Measurements from ENCODE around the gene EXD3. TPM values are rescaled to one million over a fixed set of nuclear protein-coding genes. Genes with fewer than 3 reads are reported as not detected.
A peak's percentile ranks its signal among the peaks of the same experiment; 100 is the strongest.

Gene EXD3
- total RNA-seq, 4 donors from 2014 or later: 11.8 to 49.0 (median 31.5) TPM

GRCh38 chr9:137294091-137294680 is 128.8 kb downstream of the EXD3 start:
- Histone ChIP-seq H3K27ac (no peak overlapping the region), H3K27me3 (peaks cover 22 to 33% of the 10 kb centered on the region in 2 donors), H3K9me3 (no peaks in the 10 kb centered on the region), H3K36me3 (no peaks in the 10 kb centered on the region), H3K4me1 (peaks cover 0 to 13% of the 10 kb centered on the region in 2 donors), H3K4me3 (no peak overlapping the region)
- TF ChIP-seq POLR2A (IDR thresholded peaks at IDR 0.05): no peak
- TF ChIP-seq CTCF (IDR thresholded peaks at IDR 0.05): no peak
- intact Hi-C loops (cut with DNase I; ENCODE audit: low total_unique reads): no loop called here
- no peak for DNase-seq

GRCh38 chr9:137293482-137294090 is 129.4 kb downstream of the EXD3 start:
- Histone ChIP-seq H3K27me3 (peaks cover 22 to 27% of the 10 kb centered on the region in 2 donors), H3K4me3 (no peak overlapping the region), H3K9me3 (no peaks in the 10 kb centered on the region), H3K27ac (no peak overlapping the region), H3K36me3 (no peaks in the 10 kb centered on the region), H3K4me1 (peaks cover 0 to 13% of the 10 kb centered on the region in 2 donors)
- DNase-seq: no peak
- intact Hi-C loops (cut with DNase I; ENCODE audit: low total_unique reads): no loop called here
- no peak for TF ChIP-seq POLR2A (IDR thresholded peaks at IDR 0.05)
- TF ChIP-seq CTCF (IDR thresholded peaks at IDR 0.05): no peak

GRCh38 chr9:137293094-137293481 is 129.9 kb downstream of the EXD3 start:
- intact Hi-C loops (cut with DNase I; ENCODE audit: low total_unique reads): no loop called here
- TF ChIP-seq CTCF (IDR thresholded peaks at IDR 0.05) (no peak), POLR2A (IDR thresholded peaks at IDR 0.05) (no peak)
- H3K4me3 ChIP-seq: no peak overlapping the region
- no peaks in the 10 kb centered on the region for H3K9me3 ChIP-seq
- no peaks in the 10 kb centered on the region for H3K36me3 ChIP-seq
- H3K27me3 ChIP-seq: peaks cover 22% of the 10 kb centered on the region in 2 donors
- H3K4me1 ChIP-seq: peaks cover 0 to 13% of the 10 kb centered on the region in 2 donors
- H3K27ac ChIP-seq: no peak overlapping the region
- DNase-seq: no peak

GRCh38 chr9:137286975-137287383 is 136.0 kb downstream of the EXD3 start:
- peak in 1 of 2 donors; percentile 17 for DNase-seq
- H3K4me1 ChIP-seq: no peaks in the 10 kb centered on the region
- TF ChIP-seq CTCF (IDR thresholded peaks at IDR 0.05) (peak in 3 of 4 experiments; percentile 24 to 57 (median 43)), POLR2A (IDR thresholded peaks at IDR 0.05) (no peak)
- no peak overlapping the region for H3K4me3 ChIP-seq
- H3K9me3 ChIP-seq: no peaks in the 10 kb centered on the region
- intact Hi-C loops (cut with DNase I; ENCODE audit: low total_unique reads): no loop called here
- H3K27ac ChIP-seq: no peak overlapping the region
- H3K36me3 ChIP-seq: no peaks in the 10 kb centered on the region
- no peaks in the 10 kb centered on the region for H3K27me3 ChIP-seq

GRCh38 chr9:137281345-137282116 is 141.4 kb downstream of the EXD3 start:
- Histone ChIP-seq H3K27ac (no peak overlapping the region), H3K27me3 (no peaks in the 10 kb centered on the region), H3K4me3 (no peak overlapping the region), H3K4me1 (peaks cover 0 to 8% of the 10 kb centered on the region in 2 donors), H3K36me3 (no peaks in the 10 kb centered on the region), H3K9me3 (no peaks in the 10 kb centered on the region)
- intact Hi-C loops (cut with DNase I; ENCODE audit: low total_unique reads): no loop called here
- DNase-seq: no peak
- TF ChIP-seq POLR2A (IDR thresholded peaks at IDR 0.05): no peak
